Measurements from ENCODE around the gene SH3RF3. TPM values are rescaled to one million over a fixed set of nuclear protein-coding genes. Genes with fewer than 3 reads are reported as not detected.

The SH3RF3 gene
- total RNA-seq, 1 donor from 2014 or later = 0.28 TPM

- no peaks in the 10 kb centered on the region for H4K20me1 ChIP-seq (ENCODE audit: low read depth)
- no peaks in the 10 kb centered on the region for H3F3A ChIP-seq (ENCODE audit: low read depth)
- H3K9me3 Mint-ChIP-seq = no peaks in the 10 kb centered on the region
- no peak overlapping the region for H3K27ac ChIP-seq
- peaks cover 7% of the 10 kb centered on the region for H3K4me1 ChIP-seq
- no peak for TF ChIP-seq EZH2phosphoT487 (IDR thresholded peaks at IDR 0.05)
- TF ChIP-seq CTCF (IDR thresholded peaks at IDR 0.05) = no peak
- TF ChIP-seq EZH2 (IDR thresholded peaks at IDR 0.05) = no peak
- H3K36me3 ChIP-seq = no peaks in the 10 kb centered on the region
- peaks cover 1% of the 10 kb centered on the region for H3K36me3 Mint-ChIP-seq
- H3K4me1 Mint-ChIP-seq = peaks cover 15% of the 10 kb centered on the region
- H2AFZ ChIP-seq (replicated peaks) = no peak overlapping the region
- H3K27ac Mint-ChIP-seq = no peak overlapping the region
- H3K9me3 ChIP-seq (ENCODE audit: low read depth) = no peaks in the 10 kb centered on the region
- H3K27me3 ChIP-seq = no peaks in the 10 kb centered on the region
- no peak overlapping the region for H3K4me2 ChIP-seq
- no peak for DNase-seq (ENCODE audit: low spot score)
- no peaks in the 10 kb centered on the region for H3K79me2 ChIP-seq (ENCODE audit: low read depth)
- H3K4me3 Mint-ChIP-seq = no peak overlapping the region
- no peak overlapping the region for H3K9ac ChIP-seq
- H3K4me3 ChIP-seq = no peak overlapping the region
- peaks cover 5% of the 10 kb centered on the region for H3K27me3 Mint-ChIP-seq (ENCODE audit: insufficient read depth, low read depth)
These were observed 400.0 kb downstream of the SH3RF3 start for GRCh38 chr2:109528811-109529501.

GRCh38 chr2:109529532-109530449 lies 400.8 kb downstream of the SH3RF3 start:
- no peak overlapping the region for H3K4me3 Mint-ChIP-seq
- H3K27me3 ChIP-seq = no peaks in the 10 kb centered on the region
- no peaks in the 10 kb centered on the region for H3F3A ChIP-seq (ENCODE audit: low read depth)
- no peak overlapping the region for H2AFZ ChIP-seq (replicated peaks)
- peaks cover 5% of the 10 kb centered on the region for H3K27me3 Mint-ChIP-seq (ENCODE audit: insufficient read depth, low read depth)
- DNase-seq (ENCODE audit: low spot score) = no peak
- no peaks in the 10 kb centered on the region for H3K9me3 ChIP-seq (ENCODE audit: low read depth)
- no peaks in the 10 kb centered on the region for H3K36me3 ChIP-seq
- H3K4me1 Mint-ChIP-seq = peaks cover 18% of the 10 kb centered on the region
- H3K27ac ChIP-seq = no peak overlapping the region
- H3K9me3 Mint-ChIP-seq = no peaks in the 10 kb centered on the region
- peaks cover 1% of the 10 kb centered on the region for H3K36me3 Mint-ChIP-seq
- TF ChIP-seq CTCF (IDR thresholded peaks at IDR 0.05) = no peak
- TF ChIP-seq EZH2phosphoT487 (IDR thresholded peaks at IDR 0.05) = no peak
- TF ChIP-seq EZH2 (IDR thresholded peaks at IDR 0.05) = no peak
- H3K4me1 ChIP-seq = peaks cover 7% of the 10 kb centered on the region
- no peak overlapping the region for H3K4me3 ChIP-seq
- H3K27ac Mint-ChIP-seq = peak overlapping the region; percentile 60
- H3K79me2 ChIP-seq (ENCODE audit: low read depth) = no peaks in the 10 kb centered on the region
- H3K4me2 ChIP-seq = no peak overlapping the region
- H3K9ac ChIP-seq = no peak overlapping the region
- no peaks in the 10 kb centered on the region for H4K20me1 ChIP-seq (ENCODE audit: low read depth)

DNA sequence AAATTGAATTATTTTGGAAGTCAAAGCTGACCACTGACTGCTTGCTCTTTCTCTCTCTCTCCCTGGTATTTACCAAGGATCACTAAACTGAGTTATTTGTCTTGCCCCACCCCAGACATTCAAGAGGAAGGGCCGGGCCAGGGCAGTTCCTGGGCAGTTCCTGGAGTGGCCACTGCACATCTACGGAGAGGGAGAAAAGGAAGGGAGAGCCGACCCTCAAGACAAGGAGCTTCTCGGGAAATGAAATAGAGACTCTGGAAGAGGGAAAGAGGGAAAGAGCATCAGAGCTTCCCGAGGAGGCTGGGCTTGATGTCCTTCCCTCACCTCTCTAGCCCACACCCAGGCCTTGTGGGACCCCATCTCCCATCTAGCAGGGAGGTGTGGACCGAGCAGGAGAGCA lies 401.7 kb downstream of the SH3RF3 start:
- no peaks in the 10 kb centered on the region for H3K9me3 ChIP-seq (ENCODE audit: low read depth)
- no peak for TF ChIP-seq CTCF (IDR thresholded peaks at IDR 0.05)
- TF ChIP-seq EZH2phosphoT487 (IDR thresholded peaks at IDR 0.05) = no peak
- TF ChIP-seq EZH2 (IDR thresholded peaks at IDR 0.05) = no peak
- Mint-ChIP-seq H3K36me3 (peaks cover 1% of the 10 kb centered on the region), H3K4me1 (peaks cover 20% of the 10 kb centered on the region), H3K4me3 (no peak overlapping the region), H3K27me3 (ENCODE audit: insufficient read depth, low read depth) (peaks cover 5% of the 10 kb centered on the region), H3K9me3 (peaks cover 5% of the 10 kb centered on the region), H3K27ac (peak overlapping the region; percentile 60)
- no peak overlapping the region for H3K27ac ChIP-seq
- no peaks in the 10 kb centered on the region for H4K20me1 ChIP-seq (ENCODE audit: low read depth)
- H3K4me2 ChIP-seq = no peak overlapping the region
- H3K79me2 ChIP-seq (ENCODE audit: low read depth) = no peaks in the 10 kb centered on the region
- H3K36me3 ChIP-seq = no peaks in the 10 kb centered on the region
- H3K27me3 ChIP-seq = no peaks in the 10 kb centered on the region
- no peak overlapping the region for H3K4me3 ChIP-seq
- no peaks in the 10 kb centered on the region for H3F3A ChIP-seq (ENCODE audit: low read depth)
- H3K9ac ChIP-seq = no peak overlapping the region
- no peak for DNase-seq (ENCODE audit: low spot score)
- H3K4me1 ChIP-seq = peaks cover 6% of the 10 kb centered on the region
- H2AFZ ChIP-seq (replicated peaks) = no peak overlapping the region
